Measurements from ENCODE around the gene GABRD. TPM values are rescaled to one million over a fixed set of nuclear protein-coding genes. Genes with fewer than 3 reads are reported as not detected.

GABRD gene
- total RNA-seq, 8 experiments from 2014 or later, result 0.16 to 2.7 (median 0.46) TPM; not detected in 1

- Histone ChIP-seq H3K4me1 (replicated peaks in 1 of 2) (no peaks in the 10 kb centered on the region), H3K27ac (no peak overlapping the region), H3K4me3 (no peak overlapping the region)
- peak in 1 of 8 experiments; percentile 19 for ATAC-seq (replicated peaks in 6 of 8)
- in situ Hi-C loops (cut with MboI; ENCODE audit: low pct_unique_long_range_greater_than_20kb in 2 of 9, low sequenced_read_pairs in 9 of 9, unreplicated experiment in 9 of 9), result loop anchor here in 1 of 9 experiments (10.0 kb wide), 1 partner anchor 55 kb away; no protein-coding TSS in a partner anchor
- 40 to 96% (median 82%) methylated on average over 2 to 22 of the region's 27 CpGs; no CpG with 5 or more reads in 1 of the 10 experiments for WGBS, 10 experiments
Observed at GRCh38 chr1:2009101-2010053, 9.8 kb upstream of the GABRD start.

DNA sequence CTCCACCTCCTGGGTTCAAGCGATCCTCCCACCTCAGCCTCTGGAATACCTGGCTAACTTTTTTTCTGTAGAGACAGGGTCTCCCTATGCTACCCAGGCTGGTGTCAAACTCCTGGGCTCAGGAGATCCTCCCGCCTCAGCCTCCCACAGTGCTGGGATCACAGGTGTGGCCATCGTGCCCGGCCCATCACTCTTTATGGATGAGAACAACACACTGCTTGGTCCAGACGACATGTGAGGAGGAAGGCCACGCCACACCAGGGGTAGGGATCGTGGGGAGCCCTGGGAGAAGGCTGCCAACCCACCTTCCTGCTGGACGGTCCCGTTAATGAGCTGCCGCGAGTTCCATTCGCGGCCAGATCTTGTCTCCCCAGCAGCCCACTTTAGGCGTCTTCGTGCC is 5.0 kb upstream of the GABRD start:
- H3K4me3 ChIP-seq, result no peak overlapping the region
- no peak for ATAC-seq (replicated peaks in 6 of 8)
- 75 to 100% (median 82%) methylated on average over 2 to 13 of the region's 15 CpGs; no CpG with 5 or more reads in 2 of the 10 experiments for WGBS, 10 experiments
- peaks cover 0 to 4% of the 10 kb centered on the region in 2 donors for H3K4me1 ChIP-seq (replicated peaks in 1 of 2)
- no peak overlapping the region for H3K27ac ChIP-seq
- in situ Hi-C loops (cut with MboI; ENCODE audit: low pct_unique_long_range_greater_than_20kb in 2 of 9, low sequenced_read_pairs in 9 of 9, unreplicated experiment in 9 of 9), result no loop called here

- no peak overlapping the region for H3K4me3 ChIP-seq
- in situ Hi-C loops (cut with MboI; ENCODE audit: low pct_unique_long_range_greater_than_20kb in 2 of 9, low sequenced_read_pairs in 9 of 9, unreplicated experiment in 9 of 9), result no loop called here
- no peak for ATAC-seq (replicated peaks in 6 of 8)
- WGBS, 10 experiments, result 35 to 73% (median 61%) methylated on average over 5 to 26 of the region's 34 CpGs
- peaks cover 0 to 12% of the 10 kb centered on the region in 2 donors for H3K4me1 ChIP-seq (replicated peaks in 1 of 2)
- H3K27ac ChIP-seq, result no peak overlapping the region
Observed at GRCh38 chr1:2014741-2015735, 4.1 kb upstream of the GABRD start.

DNA sequence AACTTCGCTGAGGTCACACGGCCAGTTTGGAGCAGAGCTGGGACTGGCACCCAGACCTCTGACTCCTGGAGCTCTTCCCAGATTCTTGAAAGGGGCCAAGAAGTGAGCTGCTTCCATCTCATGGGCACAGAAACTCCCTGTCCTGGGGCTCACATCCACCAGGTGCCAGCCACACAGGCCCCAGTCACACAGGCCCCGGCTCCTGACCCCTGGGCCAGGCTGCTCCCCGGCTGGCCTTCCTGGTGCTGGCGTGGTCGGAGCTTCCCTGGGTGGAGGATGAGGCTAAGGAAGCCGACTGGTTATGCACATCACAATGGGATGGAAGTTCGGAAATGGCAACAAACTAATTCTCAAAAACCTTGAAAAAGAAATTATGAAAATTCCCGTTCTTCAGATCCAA is 3.0 kb upstream of the GABRD start:
- WGBS, 10 experiments, result 53 to 100% (median 80%) methylated on average over 1 to 8 of the region's 9 CpGs; no CpG with 5 or more reads in 3 of the 10 experiments
- no peak for ATAC-seq (replicated peaks in 6 of 8)
- Histone ChIP-seq H3K27ac (no peak overlapping the region), H3K4me1 (replicated peaks in 1 of 2) (peaks cover 0 to 14% of the 10 kb centered on the region in 2 donors), H3K4me3 (no peak overlapping the region)
- in situ Hi-C loops (cut with MboI; ENCODE audit: low pct_unique_long_range_greater_than_20kb in 2 of 9, low sequenced_read_pairs in 9 of 9, unreplicated experiment in 9 of 9), result no loop called here

GRCh38 chr1:2018217-2019171 is 651 bp upstream of the GABRD start:
- 33 to 83% (median 61%) methylated on average over 1 to 19 of the region's 48 CpGs; no CpG with 5 or more reads in 2 of the 10 experiments for WGBS, 10 experiments
- Histone ChIP-seq H3K4me1 (replicated peaks in 1 of 2) (peaks cover 0 to 14% of the 10 kb centered on the region in 2 donors), H3K27ac (no peak overlapping the region), H3K4me3 (peak overlapping the region in 1 of 5 donors; percentile 7)
- in situ Hi-C loops (cut with MboI; ENCODE audit: low pct_unique_long_range_greater_than_20kb in 2 of 9, low sequenced_read_pairs in 9 of 9, unreplicated experiment in 9 of 9), result no loop called here
- ATAC-seq (replicated peaks in 6 of 8), result peak in 5 of 8 experiments; percentile 4 to 74 (median 69)

- Histone ChIP-seq H3K27ac (no peak overlapping the region), H3K4me1 (replicated peaks in 1 of 2) (peaks cover 0 to 14% of the 10 kb centered on the region in 2 donors), H3K4me3 (peak overlapping the region; percentile 24 to 37 (median 30))
- WGBS, 10 experiments, result 0 to 23% (median 19%) methylated on average over 2 to 11 of the region's 61 CpGs; no CpG with 5 or more reads in 7 of the 10 experiments
- in situ Hi-C loops (cut with MboI; ENCODE audit: low pct_unique_long_range_greater_than_20kb in 2 of 9, low sequenced_read_pairs in 9 of 9, unreplicated experiment in 9 of 9), result no loop called here
- ATAC-seq (replicated peaks in 6 of 8), result peak in 7 of 8 experiments; percentile 28 to 85 (median 50)
Observed at GRCh38 chr1:2019571-2020309, 595 bp downstream of the GABRD start.

DNA sequence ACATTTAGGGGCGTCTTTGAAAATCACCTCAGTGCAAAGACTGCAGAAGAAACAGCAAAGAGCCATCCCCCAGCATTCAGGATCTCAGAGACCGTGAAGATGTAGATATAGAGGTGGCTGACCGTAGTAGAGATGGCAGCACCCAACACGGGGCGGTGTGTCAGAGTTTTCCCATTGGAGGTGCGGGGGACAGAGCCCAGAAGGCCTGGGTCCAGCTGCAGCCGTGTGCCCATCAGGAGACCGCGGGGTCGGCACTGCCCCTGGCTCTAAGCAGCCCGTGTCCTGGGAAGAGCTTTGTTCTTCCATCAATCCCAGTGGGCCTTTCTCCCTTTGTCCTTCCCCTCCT is 1.1 kb downstream of the GABRD start:
- H3K4me1 ChIP-seq (replicated peaks in 1 of 2), result peaks cover 0 to 14% of the 10 kb centered on the region in 2 donors
- no peak overlapping the region for H3K27ac ChIP-seq
- WGBS, 10 experiments, result 20 to 69% (median 50%) methylated on average over 1 to 5 of the region's 11 CpGs; no CpG with 5 or more reads in 3 of the 10 experiments
- H3K4me3 ChIP-seq, result no peak overlapping the region
- in situ Hi-C loops (cut with MboI; ENCODE audit: low pct_unique_long_range_greater_than_20kb in 2 of 9, low sequenced_read_pairs in 9 of 9, unreplicated experiment in 9 of 9), result no loop called here
- no peak for ATAC-seq (replicated peaks in 6 of 8)

GRCh38 chr1:2021550-2021949 is 2.4 kb downstream of the GABRD start:
- H3K27ac ChIP-seq, result no peak overlapping the region
- WGBS, 10 experiments, result 30 to 100% (median 88%) methylated on average over 1 to 18 of the region's 25 CpGs; no CpG with 5 or more reads in 4 of the 10 experiments
- ATAC-seq (replicated peaks in 6 of 8), result no peak
- no peak overlapping the region for H3K4me3 ChIP-seq
- in situ Hi-C loops (cut with MboI; ENCODE audit: low pct_unique_long_range_greater_than_20kb in 2 of 9, low sequenced_read_pairs in 9 of 9, unreplicated experiment in 9 of 9), result no loop called here
- H3K4me1 ChIP-seq (replicated peaks in 1 of 2), result peaks cover 0 to 14% of the 10 kb centered on the region in 2 donors

DNA sequence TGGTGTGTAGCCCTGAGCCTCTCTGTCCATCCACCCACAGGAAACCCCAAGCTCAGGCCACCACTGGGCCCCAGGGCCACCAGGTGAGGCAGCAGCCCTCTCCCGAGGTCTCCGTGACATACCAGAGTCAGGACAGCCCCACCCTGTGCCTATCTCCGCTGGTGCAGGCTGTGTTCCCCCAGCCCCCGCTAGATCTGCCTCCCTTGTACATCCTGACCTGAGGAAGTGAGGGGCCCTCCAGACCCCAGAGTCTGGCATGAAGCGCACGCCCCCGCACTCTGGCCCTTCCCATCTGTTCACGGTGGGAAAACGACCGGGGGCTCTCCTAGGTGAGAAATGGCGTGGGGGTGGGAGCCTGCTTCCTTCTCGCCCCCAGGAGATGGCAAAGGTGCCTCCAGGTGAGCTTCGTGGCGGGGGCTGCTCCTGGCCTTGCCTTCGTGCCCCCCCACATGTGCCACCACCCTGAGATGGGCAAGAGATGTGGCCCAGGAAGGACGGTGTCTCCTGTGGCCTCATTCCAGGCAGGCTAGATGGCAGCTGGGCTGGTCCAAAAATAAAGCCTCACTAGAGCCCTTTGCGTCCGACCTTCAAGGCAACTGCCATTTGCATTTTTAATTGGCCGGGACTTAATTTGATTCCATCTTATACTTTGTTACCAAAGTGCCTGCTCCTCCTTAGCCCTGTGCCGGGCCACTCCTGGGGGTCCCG is 3.1 kb downstream of the GABRD start:
- no peak overlapping the region for H3K27ac ChIP-seq
- WGBS, 10 experiments, result 0 to 76% (median 66%) methylated on average over 1 to 14 of the region's 21 CpGs; no CpG with 5 or more reads in 5 of the 10 experiments
- no peak for ATAC-seq (replicated peaks in 6 of 8)
- no peak overlapping the region for H3K4me3 ChIP-seq
- in situ Hi-C loops (cut with MboI; ENCODE audit: low pct_unique_long_range_greater_than_20kb in 2 of 9, low sequenced_read_pairs in 9 of 9, unreplicated experiment in 9 of 9), result no loop called here
- peaks cover 0 to 14% of the 10 kb centered on the region in 2 donors for H3K4me1 ChIP-seq (replicated peaks in 1 of 2)

- H3K4me3 ChIP-seq, result no peak overlapping the region
- H3K27ac ChIP-seq, result no peak overlapping the region
- 40 to 86% (median 71%) methylated on average over 1 to 5 of the region's 9 CpGs; no CpG with 5 or more reads in 7 of the 10 experiments for WGBS, 10 experiments
- no peak for ATAC-seq (replicated peaks in 6 of 8)
- H3K4me1 ChIP-seq (replicated peaks in 1 of 2), result peaks cover 0 to 14% of the 10 kb centered on the region in 2 donors
- in situ Hi-C loops (cut with MboI; ENCODE audit: low pct_unique_long_range_greater_than_20kb in 2 of 9, low sequenced_read_pairs in 9 of 9, unreplicated experiment in 9 of 9), result no loop called here
Observed at GRCh38 chr1:2023187-2023586, 4.0 kb downstream of the GABRD start.

DNA sequence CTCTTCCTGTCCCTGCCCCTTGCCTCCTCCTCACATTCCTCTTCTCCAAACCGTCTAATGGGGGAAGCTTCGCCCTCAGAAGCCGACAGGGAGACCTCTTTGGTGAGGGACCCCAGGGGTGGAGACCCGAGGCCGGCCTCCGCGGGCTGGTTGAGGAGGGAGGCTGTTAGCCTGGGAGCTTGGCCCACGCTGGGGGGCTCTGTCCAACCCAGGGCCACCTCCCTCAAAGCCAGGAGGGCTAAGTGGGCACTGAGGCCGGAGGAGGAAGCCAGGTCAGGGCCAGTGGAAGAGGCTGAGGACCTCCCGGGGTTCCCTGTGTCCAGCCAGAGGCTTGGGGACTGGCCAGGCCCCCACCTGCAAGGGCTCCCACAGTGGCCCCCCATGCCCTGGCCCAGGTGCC is 5.3 kb downstream of the GABRD start:
- in situ Hi-C loops (cut with MboI; ENCODE audit: low pct_unique_long_range_greater_than_20kb in 2 of 9, low sequenced_read_pairs in 9 of 9, unreplicated experiment in 9 of 9), result no loop called here
- ATAC-seq (replicated peaks in 6 of 8), result no peak

More for the DNA sequence above, 5.3 kb downstream of the GABRD start:
- H3K4me1 ChIP-seq (replicated peaks in 1 of 2), result peaks cover 0 to 8% of the 10 kb centered on the region in 2 donors
- H3K27ac ChIP-seq, result no peak overlapping the region
- WGBS, 10 experiments, result 36 to 90% (median 83%) methylated on average over 4 to 9 of the region's 10 CpGs; no CpG with 5 or more reads in 6 of the 10 experiments
- no peak overlapping the region for H3K4me3 ChIP-seq

Measured in motor neuron (in vitro differentiated cells).